PFSK-1 (cell line): ENCODE results near the gene SYNPO.

Experiments
- FOXP2 ChIP-seq: optimal IDR thresholded peaks from 2 replicates; pipeline ENCODE3; 2011; ENCODE audit warnings: borderline replicate concordance, control low read depth, inconsistent platforms; ENCODE audit not compliant: insufficient read depth; ENCODE audit errors: extremely low read length, extremely low read depth
- POLR2AphosphoS5 ChIP-seq: IDR thresholded peaks from 2 replicates; pipeline ENCODE4 v1.6.1; 2012; ENCODE audit warnings: low read depth, mild to moderate bottlenecking, control low read depth, low read length, moderate library complexity
- TAF1 ChIP-seq: IDR thresholded peaks from 2 replicates; pipeline ENCODE4 v1.6.1; 2012; ENCODE audit warnings: low read length, control low read depth, borderline replicate concordance; ENCODE audit not compliant: insufficient read depth

GRCh38 chr5:150644514-150644913 is 4.1 kb downstream of the SYNPO start:
- no peak for TF ChIP-seq POLR2AphosphoS5
- TF ChIP-seq FOXP2: no peak
- TF ChIP-seq TAF1: no peak
